AG04450 (cell line): Measurements from ENCODE around the gene GINS3. TPM values are rescaled to one million over a fixed set of nuclear protein-coding genes. Genes with fewer than 3 reads are reported as not detected.

Experiments used
- CTCF ChIA-PET: fragments of 300-600, 350-600 bp; formaldehyde crosslinking; extraction: SDS; loops from one replicate; lab custom pipeline; 2022; ENCODE audit warnings: antibody characterized with exemption, inconsistent platforms; lab: Charles Lee
- POLR2A ChIA-PET: fragments of 350-600 bp; formaldehyde crosslinking; extraction: SDS; loops from one replicate; lab custom pipeline; 2021; ENCODE audit warnings: antibody characterized with exemption, inconsistent platforms; lab: Yijun Ruan, JAX
- DNase-seq: peaks from one replicate; pipeline ENCODE4 v3.0.0-alpha.2; 2011; ENCODE audit warnings: low read depth, low spot score
- H3K27ac ChIP-seq: one replicate; pipeline ENCODE4 v1.5.1; 2012; ENCODE audit warnings: low read depth, low read length, control low read depth
- H3K27me3 ChIP-seq: one replicate; pipeline ENCODE4 v1.6.0; 2012; ENCODE audit warnings: low read length; ENCODE audit not compliant: control insufficient read depth, insufficient read depth
- H3K4me3 ChIP-seq: 2 replicates; pipeline ENCODE4 v1.5.1; 2011; ENCODE audit warnings: mild to moderate bottlenecking, low read depth, low read length, control low read depth
- H3K9me3 ChIP-seq: 2 replicates; pipeline ENCODE4 v1.5.1; 2012; ENCODE audit warnings: low read length; ENCODE audit not compliant: control insufficient read depth, insufficient read depth
- CTCF ChIP-seq: IDR thresholded peaks from 2 replicates; pipeline ENCODE4 v1.5.1; 2011; ENCODE audit warnings: low read depth, low read length, control low read depth, inconsistent platforms
- polyA plus RNA-seq: library from polyadenylated mRNA; depleted of rRNA; stranded (reverse); fragments of >200 nt; gene quantifications from 2 replicates; pipeline ENCODE4 v1.2.3, GENCODE V29; 2011

GINS3 gene
- polyA plus RNA-seq, 1 experiment, result 3.3 TPM

GRCh38 chr16:58365623-58366022, 26.6 kb upstream of the GINS3 start:
- no peaks in the 10 kb centered on the region for H3K9me3 ChIP-seq
- peaks cover 4% of the 10 kb centered on the region for H3K27me3 ChIP-seq
- H3K4me3 ChIP-seq, result no peak overlapping the region
- no peak overlapping the region for H3K27ac ChIP-seq
- TF ChIP-seq CTCF, result no peak
- DNase-seq, result no peak
- ChIA-PET CTCF (interaction anchor here (0.5 kb wide), 1 partner anchor 171 kb away, joined by 4 read pairs; no protein-coding TSS in a partner anchor), POLR2A (no interaction called here)

- DNase-seq, result no peak
- Histone ChIP-seq H3K9me3 (no peaks in the 10 kb centered on the region), H3K27me3 (peaks cover 6% of the 10 kb centered on the region), H3K27ac (no peak overlapping the region), H3K4me3 (no peak overlapping the region)
- ChIA-PET CTCF (interaction anchor here (1.2 kb wide), 1 partner anchor 30 kb away, joined by 6 read pairs; no protein-coding TSS in a partner anchor), POLR2A (no interaction called here)
- TF ChIP-seq CTCF, result no peak
Measured at GRCh38 chr16:58366247-58367031, 25.8 kb upstream of the GINS3 start.

GRCh38 chr16:58367252-58367651, 25.0 kb upstream of the GINS3 start:
- ChIA-PET POLR2A (no interaction called here), CTCF (interaction anchor here (1.2 kb wide), 1 partner anchor 31 kb away, joined by 6 read pairs; no protein-coding TSS in a partner anchor)
- Histone ChIP-seq H3K27ac (no peak overlapping the region), H3K4me3 (no peak overlapping the region), H3K27me3 (peaks cover 3% of the 10 kb centered on the region), H3K9me3 (no peaks in the 10 kb centered on the region)
- no peak for TF ChIP-seq CTCF
- no peak for DNase-seq

- no peak overlapping the region for H3K27ac ChIP-seq
- TF ChIP-seq CTCF, result no peak
- ChIA-PET CTCF (no interaction called here), POLR2A (no interaction called here)
- DNase-seq, result no peak
- H3K9me3 ChIP-seq, result no peaks in the 10 kb centered on the region
- peaks cover 3% of the 10 kb centered on the region for H3K27me3 ChIP-seq
- no peak overlapping the region for H3K4me3 ChIP-seq
Measured at GRCh38 chr16:58371841-58372240, 20.4 kb upstream of the GINS3 start.

GRCh38 chr16:58375386-58375785, 16.9 kb upstream of the GINS3 start:
- no peak for DNase-seq
- H3K9me3 ChIP-seq, result no peaks in the 10 kb centered on the region
- CTCF ChIA-PET, result interaction anchor here (1.0 kb wide), 1 partner anchor 39 kb away, joined by 4 read pairs; no protein-coding TSS in a partner anchor
- no peak for TF ChIP-seq CTCF
- POLR2A ChIA-PET, result no interaction called here
- peaks cover 3% of the 10 kb centered on the region for H3K27me3 ChIP-seq
- H3K27ac ChIP-seq, result no peak overlapping the region
- H3K4me3 ChIP-seq, result no peak overlapping the region
